WERI-Rb-1 (cell line): ENCODE results near the gene RMI2.

Experiments
- DNase-seq: peaks from one replicate; pipeline ENCODE4 v3.0.0-alpha.2; 2020
- H3K27ac ChIP-seq: fragments of 250-450 bp; sonication (Bioruptor Pico); 2 replicates; pipeline ENCODE4 v1.5.1; 2020; ENCODE audit warnings: mild to moderate bottlenecking, moderate library complexity
- H3K27me3 ChIP-seq: fragments of 250-450 bp; sonication (Bioruptor Pico); 2 replicates; pipeline ENCODE4 v1.5.1; 2021; ENCODE audit warnings: mild to moderate bottlenecking, low read depth, moderate library complexity; ENCODE audit not compliant: insufficient read depth, severe bottlenecking
- H3K36me3 ChIP-seq: fragments of 250-450 bp; sonication (Bioruptor Pico); 2 replicates; pipeline ENCODE4 v1.5.1; 2020; ENCODE audit warnings: mild to moderate bottlenecking, moderate library complexity
- H3K4me3 ChIP-seq: 2 replicates; pipeline ENCODE4 v1.5.1; 2011; ENCODE audit warnings: low read depth, mild to moderate bottlenecking, control low read depth, low read length
- H3K9me3 ChIP-seq: fragments of 250-450 bp; sonication (Bioruptor Pico); 2 replicates; pipeline ENCODE4 v1.5.1; 2021; ENCODE audit warnings: mild to moderate bottlenecking, moderate library complexity; ENCODE audit not compliant: severe bottlenecking
- CTCF ChIP-seq: IDR thresholded peaks from 2 replicates; pipeline ENCODE4 v1.5.1; 2011; ENCODE audit warnings: low read depth, mild to moderate bottlenecking, control low read depth, inconsistent platforms, low read length

Gene RMI2

DNA sequence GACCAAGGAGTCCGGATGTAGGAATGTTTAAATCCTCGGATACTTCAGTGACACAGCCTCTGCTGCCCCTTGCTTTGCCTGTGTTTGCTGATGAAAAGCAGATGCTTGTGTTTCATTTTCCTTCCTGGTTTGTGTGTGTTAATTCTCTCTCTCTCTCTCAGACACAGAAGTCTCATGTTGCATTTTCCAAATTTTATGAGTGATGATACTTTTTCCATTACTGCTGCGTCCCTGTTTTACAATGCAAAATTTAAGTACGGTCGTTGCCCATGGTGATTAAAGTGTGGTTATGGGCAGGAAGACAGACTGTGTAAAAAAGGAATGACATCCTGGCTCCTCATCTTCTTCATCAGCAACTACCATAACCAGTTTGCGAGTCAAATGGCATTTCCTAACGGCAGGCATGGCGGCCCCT, 5.7 kb downstream of the RMI2 start:
- Histone ChIP-seq H3K36me3 (peaks cover 13% of the 10 kb centered on the region; the same call in 1 of the 2 replicates), H3K27ac (no peak overlapping the region), H3K4me3 (no peak overlapping the region)

GRCh38 chr16:11353158-11353557, 7.9 kb downstream of the RMI2 start:
- no peaks in the 10 kb centered on the region for H3K27me3 ChIP-seq
- H3K27ac ChIP-seq: no peak overlapping the region
- TF ChIP-seq CTCF: no peak
- no peak for DNase-seq
- no peaks in the 10 kb centered on the region for H3K9me3 ChIP-seq
- no peak overlapping the region for H3K4me3 ChIP-seq
- peaks cover 10% of the 10 kb centered on the region; the same call in 1 of the 2 replicates for H3K36me3 ChIP-seq

More for the DNA sequence above, 5.7 kb downstream of the RMI2 start:
- DNase-seq: no peak
- no peak for TF ChIP-seq CTCF
- Histone ChIP-seq H3K9me3 (no peaks in the 10 kb centered on the region), H3K27me3 (no peaks in the 10 kb centered on the region)

DNA sequence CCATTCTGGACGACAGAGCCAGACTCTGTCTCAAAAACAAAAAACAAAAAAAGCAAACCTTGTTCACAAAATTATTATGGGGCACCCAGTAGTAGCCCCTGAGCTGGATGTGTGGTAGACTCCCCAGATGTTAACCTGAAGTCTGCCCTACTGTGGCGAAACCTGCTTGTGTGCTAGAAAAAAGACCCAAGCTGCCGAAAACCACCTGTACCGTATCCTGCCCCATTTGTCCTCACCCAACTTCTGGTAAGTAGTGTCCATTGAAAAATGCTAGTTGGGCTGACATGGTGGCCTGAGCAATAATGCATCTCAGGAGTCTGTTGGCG, 9.1 kb downstream of the RMI2 start:
- no peak for DNase-seq
- no peaks in the 10 kb centered on the region for H3K27me3 ChIP-seq
- no peak for TF ChIP-seq CTCF
- no peak overlapping the region for H3K4me3 ChIP-seq
- peaks cover 10% of the 10 kb centered on the region; the same call in 1 of the 2 replicates for H3K36me3 ChIP-seq
- H3K27ac ChIP-seq: no peak overlapping the region
- no peaks in the 10 kb centered on the region for H3K9me3 ChIP-seq

DNA sequence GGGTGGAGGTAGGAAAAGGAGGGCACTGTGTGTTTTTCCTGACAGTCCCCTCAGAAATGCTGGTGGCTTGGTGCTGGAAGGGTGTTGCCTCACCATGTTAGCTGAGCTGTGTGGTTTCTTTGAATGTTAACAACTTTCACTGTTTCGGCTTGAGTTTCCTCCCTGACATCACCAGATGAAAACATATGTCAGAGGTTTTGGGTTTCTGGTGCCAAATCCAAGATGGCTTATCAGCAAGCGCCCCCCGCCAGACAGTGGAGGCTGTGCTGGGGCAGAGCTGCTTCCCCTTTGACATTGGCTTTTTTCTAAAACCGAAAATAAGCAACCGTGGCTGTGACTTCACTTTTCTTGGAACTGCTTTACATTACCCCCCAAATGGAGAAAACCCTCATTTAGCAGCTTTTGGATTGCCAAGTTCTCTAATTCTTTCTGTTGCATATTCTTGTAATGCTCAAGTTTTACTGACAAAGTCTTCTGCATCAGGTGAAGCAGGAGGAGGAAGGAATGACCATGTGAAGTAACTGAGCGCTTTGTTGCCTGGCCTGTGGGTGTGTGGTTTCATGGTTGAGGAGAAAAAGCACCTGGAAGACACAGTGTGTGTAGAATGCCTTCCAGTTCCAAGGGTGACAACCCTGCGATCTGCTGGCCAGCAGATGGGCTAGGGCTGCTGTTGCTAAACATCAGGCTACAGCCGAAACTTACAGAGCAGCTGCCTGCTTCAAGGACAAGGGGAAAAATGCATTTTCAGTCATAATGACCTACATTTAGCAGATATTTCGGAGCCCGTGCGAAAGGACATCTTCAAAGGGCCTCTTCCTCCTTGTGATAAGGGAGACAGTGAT, 9.7 kb downstream of the RMI2 start:
- no peak overlapping the region for H3K27ac ChIP-seq
- no peak for DNase-seq
- no peaks in the 10 kb centered on the region for H3K27me3 ChIP-seq
- no peak for TF ChIP-seq CTCF
- no peak overlapping the region for H3K4me3 ChIP-seq
- H3K36me3 ChIP-seq: peaks cover 10% of the 10 kb centered on the region; the same call in 1 of the 2 replicates
- H3K9me3 ChIP-seq: no peaks in the 10 kb centered on the region

DNA sequence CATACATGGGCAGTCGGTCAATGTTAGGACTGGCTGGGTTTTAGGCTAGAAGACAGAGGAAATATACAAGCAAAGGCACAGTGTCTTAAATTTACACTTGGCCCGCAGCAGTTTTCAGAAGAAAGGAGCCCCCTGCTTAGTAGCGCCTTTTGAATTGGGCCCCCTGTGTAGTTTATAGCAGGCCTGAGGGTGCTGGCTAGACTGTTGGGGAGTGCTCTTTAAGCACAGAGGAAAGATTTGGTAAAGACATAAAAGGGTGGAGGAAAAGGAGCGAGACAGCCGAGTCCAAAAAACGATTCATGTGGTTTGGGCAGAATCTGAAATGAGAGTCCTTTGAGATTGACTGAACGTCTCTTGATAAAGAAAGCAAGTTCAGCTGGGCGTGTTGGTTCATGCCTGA, 10.6 kb downstream of the RMI2 start:
- H3K4me3 ChIP-seq: no peak overlapping the region
- no peak for TF ChIP-seq CTCF
- DNase-seq: no peak
- no peak overlapping the region for H3K27ac ChIP-seq
- H3K27me3 ChIP-seq: no peaks in the 10 kb centered on the region
- peaks cover 10% of the 10 kb centered on the region; the same call in 1 of the 2 replicates for H3K36me3 ChIP-seq
- H3K9me3 ChIP-seq: no peaks in the 10 kb centered on the region
